Measurements from ENCODE around the gene ATP13A3. TPM values are rescaled to one million over a fixed set of nuclear protein-coding genes. Genes with fewer than 3 reads are reported as not detected.

ATP13A3 gene
- total RNA-seq, 2 donors from 2014 or later, result 97.7 to 121 TPM

GRCh38 chr3:194377708-194378107 lies 109.1 kb downstream of the ATP13A3 start:
- H3K27me3 Mint-ChIP-seq (ENCODE audit: low read depth), result peaks cover 19% of the 10 kb centered on the region
- H3K27ac Mint-ChIP-seq, result no peak overlapping the region

GRCh38 chr3:194376241-194376560 lies 110.6 kb downstream of the ATP13A3 start:
- peaks cover 19% of the 10 kb centered on the region for H3K27me3 Mint-ChIP-seq (ENCODE audit: low read depth)
- H3K36me3 Mint-ChIP-seq (ENCODE audit: insufficient read depth in 2 of 2), result no peaks in the 10 kb centered on the region
- DNase-seq, result no peak
- no peaks in the 10 kb centered on the region for H3K4me1 Mint-ChIP-seq (ENCODE audit: low read depth)
- H3K27ac Mint-ChIP-seq, result no peak overlapping the region
- H3K9me3 Mint-ChIP-seq, result no peaks in the 10 kb centered on the region
- ATAC-seq (replicated peaks in 1 of 2), result no peak
- H3K4me3 Mint-ChIP-seq, result no peak overlapping the region

More at GRCh38 chr3:194377708-194378107, 109.1 kb downstream of the ATP13A3 start:
- Mint-ChIP-seq H3K4me1 (ENCODE audit: low read depth) (no peaks in the 10 kb centered on the region), H3K36me3 (ENCODE audit: insufficient read depth in 2 of 2) (no peaks in the 10 kb centered on the region), H3K9me3 (no peaks in the 10 kb centered on the region), H3K4me3 (no peak overlapping the region)
- DNase-seq, result no peak
- no peak for ATAC-seq (replicated peaks in 1 of 2)

- Mint-ChIP-seq H3K27me3 (ENCODE audit: low read depth) (peaks cover 22% of the 10 kb centered on the region), H3K4me1 (ENCODE audit: low read depth) (no peaks in the 10 kb centered on the region), H3K9me3 (no peaks in the 10 kb centered on the region), H3K27ac (no peak overlapping the region), H3K4me3 (no peak overlapping the region), H3K36me3 (ENCODE audit: insufficient read depth in 2 of 2) (no peaks in the 10 kb centered on the region)
- ATAC-seq (replicated peaks in 1 of 2), result no peak
- no peak for DNase-seq
Measured at GRCh38 chr3:194375473-194376240, 111.1 kb downstream of the ATP13A3 start.

- no peak overlapping the region for H3K4me3 Mint-ChIP-seq
- no peaks in the 10 kb centered on the region for H3K36me3 Mint-ChIP-seq (ENCODE audit: insufficient read depth in 2 of 2)
- H3K9me3 Mint-ChIP-seq, result no peaks in the 10 kb centered on the region
- ATAC-seq (replicated peaks in 1 of 2) (no peak), DNase-seq (no peak)
- peaks cover 29% of the 10 kb centered on the region for H3K27me3 Mint-ChIP-seq (ENCODE audit: low read depth)
- H3K4me1 Mint-ChIP-seq (ENCODE audit: low read depth), result no peaks in the 10 kb centered on the region
- H3K27ac Mint-ChIP-seq, result no peak overlapping the region
Measured at GRCh38 chr3:194374935-194375334, 111.9 kb downstream of the ATP13A3 start.

- Mint-ChIP-seq H3K9me3 (no peaks in the 10 kb centered on the region), H3K27ac (no peak overlapping the region), H3K4me3 (no peak overlapping the region), H3K4me1 (ENCODE audit: low read depth) (no peaks in the 10 kb centered on the region), H3K36me3 (ENCODE audit: insufficient read depth in 2 of 2) (no peaks in the 10 kb centered on the region), H3K27me3 (ENCODE audit: low read depth) (peaks cover 36% of the 10 kb centered on the region)
- DNase-seq (no peak), ATAC-seq (replicated peaks in 1 of 2) (no peak)
Measured at GRCh38 chr3:194373899-194374298, 112.9 kb downstream of the ATP13A3 start.

- DNase-seq (no peak), ATAC-seq (replicated peaks in 1 of 2) (no peak)
- Mint-ChIP-seq H3K27ac (no peak overlapping the region), H3K9me3 (no peaks in the 10 kb centered on the region), H3K4me3 (no peak overlapping the region), H3K36me3 (ENCODE audit: insufficient read depth in 2 of 2) (no peaks in the 10 kb centered on the region), H3K27me3 (ENCODE audit: low read depth) (peaks cover 36% of the 10 kb centered on the region), H3K4me1 (ENCODE audit: low read depth) (no peaks in the 10 kb centered on the region)
Measured at GRCh38 chr3:194373028-194373427, 113.8 kb downstream of the ATP13A3 start.

- Mint-ChIP-seq H3K36me3 (ENCODE audit: insufficient read depth in 2 of 2) (no peaks in the 10 kb centered on the region), H3K4me1 (ENCODE audit: low read depth) (no peaks in the 10 kb centered on the region), H3K27me3 (ENCODE audit: low read depth) (peaks cover 40% of the 10 kb centered on the region), H3K9me3 (no peaks in the 10 kb centered on the region), H3K27ac (no peak overlapping the region), H3K4me3 (no peak overlapping the region)
- ATAC-seq (replicated peaks in 1 of 2) (no peak), DNase-seq (no peak)
Measured at GRCh38 chr3:194370753-194371152, 116.0 kb downstream of the ATP13A3 start.

GRCh38 chr3:194369522-194370279 lies 117.1 kb downstream of the ATP13A3 start, which contains the start of gene LRRC15:
LRRC15 (minus strand) TSS chr3:194369743; CDS start chr3:194361043, 8,700 bp downstream.
- H3K4me3 Mint-ChIP-seq, result no peak within 1 kb of the TSS
- no peaks in the 10 kb centered on the region for H3K9me3 Mint-ChIP-seq
- ATAC-seq (replicated peaks in 1 of 2), result no peak
- no peak for DNase-seq
- H3K4me1 Mint-ChIP-seq (ENCODE audit: low read depth), result no peaks in the 10 kb centered on the region
- H3K27ac Mint-ChIP-seq, result no peak within 1 kb of the TSS
- H3K36me3 Mint-ChIP-seq (ENCODE audit: insufficient read depth in 2 of 2), result no peaks in the 10 kb centered on the region
- H3K27me3 Mint-ChIP-seq (ENCODE audit: low read depth), result peaks cover 31% of the 10 kb centered on the region

- Mint-ChIP-seq H3K36me3 (ENCODE audit: insufficient read depth in 2 of 2) (no peaks in the 10 kb centered on the region), H3K9me3 (no peaks in the 10 kb centered on the region), H3K27me3 (ENCODE audit: low read depth) (peaks cover 31% of the 10 kb centered on the region), H3K4me1 (ENCODE audit: low read depth) (no peaks in the 10 kb centered on the region), H3K4me3 (no peak overlapping the region), H3K27ac (no peak overlapping the region)
- DNase-seq, result no peak
- ATAC-seq (replicated peaks in 1 of 2), result no peak
Measured at GRCh38 chr3:194368918-194369317, 117.9 kb downstream of the ATP13A3 start.

- Mint-ChIP-seq H3K4me1 (ENCODE audit: low read depth) (no peaks in the 10 kb centered on the region), H3K36me3 (ENCODE audit: insufficient read depth in 2 of 2) (no peaks in the 10 kb centered on the region), H3K27me3 (ENCODE audit: low read depth) (peaks cover 31% of the 10 kb centered on the region), H3K9me3 (no peaks in the 10 kb centered on the region), H3K27ac (no peak overlapping the region), H3K4me3 (no peak overlapping the region)
- no peak for ATAC-seq (replicated peaks in 1 of 2)
- no peak for DNase-seq
Measured at GRCh38 chr3:194367992-194368841, 118.6 kb downstream of the ATP13A3 start.

- no peaks in the 10 kb centered on the region for H3K36me3 Mint-ChIP-seq (ENCODE audit: insufficient read depth in 2 of 2)
- no peaks in the 10 kb centered on the region for H3K9me3 Mint-ChIP-seq
- ATAC-seq (replicated peaks in 1 of 2) (no peak), DNase-seq (no peak)
- H3K4me1 Mint-ChIP-seq (ENCODE audit: low read depth), result no peaks in the 10 kb centered on the region
- no peak overlapping the region for H3K4me3 Mint-ChIP-seq
- H3K27me3 Mint-ChIP-seq (ENCODE audit: low read depth), result peaks cover 31% of the 10 kb centered on the region
- H3K27ac Mint-ChIP-seq, result no peak overlapping the region
Measured at GRCh38 chr3:194365978-194366490, 120.8 kb downstream of the ATP13A3 start.

- ATAC-seq (replicated peaks in 1 of 2), result no peak
- H3K27me3 Mint-ChIP-seq (ENCODE audit: low read depth), result peaks cover 27% of the 10 kb centered on the region
Measured at GRCh38 chr3:194365526-194365925, 121.3 kb downstream of the ATP13A3 start.

More at GRCh38 chr3:194365526-194365925, 121.3 kb downstream of the ATP13A3 start:
- Mint-ChIP-seq H3K27ac (no peak overlapping the region), H3K36me3 (ENCODE audit: insufficient read depth in 2 of 2) (no peaks in the 10 kb centered on the region), H3K4me3 (no peak overlapping the region), H3K9me3 (no peaks in the 10 kb centered on the region), H3K4me1 (ENCODE audit: low read depth) (no peaks in the 10 kb centered on the region)
- DNase-seq, result no peak
